ENCODE results near the gene TUBB4A.

The TUBB4A gene

GRCh38 chr19:6531163-6531955 lies 29.2 kb upstream of the TUBB4A start:
- no peak for TF ChIP-seq PPARA (CRISPR knock-in tag; IDR thresholded peaks at IDR 0.05; ENCODE audit: borderline replicate concordance)
- TF ChIP-seq CREB5 (CRISPR knock-in tag; IDR thresholded peaks at IDR 0.05; ENCODE audit: low read depth), result no peak
- TF ChIP-seq POU6F1 (CRISPR knock-in tag; IDR thresholded peaks at IDR 0.05; ENCODE audit: borderline replicate concordance, low read depth), result no peak
- ATAC-seq, result peak; percentile 82

- no peak for TF ChIP-seq CSDC2 (CRISPR knock-in tag; IDR thresholded peaks at IDR 0.05)
- no peak for TF ChIP-seq ESRRG (CRISPR knock-in tag; IDR thresholded peaks at IDR 0.05)
- TF ChIP-seq TSHZ2 (CRISPR knock-in tag; IDR thresholded peaks at IDR 0.05), result no peak
- no peak for TF ChIP-seq PPARA (CRISPR knock-in tag; IDR thresholded peaks at IDR 0.05; ENCODE audit: borderline replicate concordance)
- no peak for TF ChIP-seq TOX (CRISPR knock-in tag; IDR thresholded peaks at IDR 0.05; ENCODE audit: borderline replicate concordance)
- no peak for TF ChIP-seq ZNF8 (CRISPR knock-in tag; IDR thresholded peaks at IDR 0.05)
- TF ChIP-seq ZFP30 (CRISPR knock-in tag; IDR thresholded peaks at IDR 0.05), result no peak
- TF ChIP-seq ISL1 (CRISPR knock-in tag; IDR thresholded peaks at IDR 0.05), result no peak
- no peak for TF ChIP-seq GLIS3 (CRISPR knock-in tag; IDR thresholded peaks at IDR 0.05)
- TF ChIP-seq CREB5 (CRISPR knock-in tag; IDR thresholded peaks at IDR 0.05; ENCODE audit: low read depth), result no peak
- TF ChIP-seq POU6F1 (CRISPR knock-in tag; IDR thresholded peaks at IDR 0.05; ENCODE audit: borderline replicate concordance, low read depth), result no peak
- peak; percentile 88 for ATAC-seq
Measured at GRCh38 chr19:6530386-6531162, 28.5 kb upstream of the TUBB4A start, which contains the start of gene TNFSF9. Gene TNFSF9, plus strand, starts transcription at chr19:6531026. Its CDS starts 11 bp downstream, at chr19:6531037.

GRCh38 chr19:6529937-6530385 lies 27.9 kb upstream of the TUBB4A start:
- no peak for ATAC-seq

More at GRCh38 chr19:6529937-6530385, 27.9 kb upstream of the TUBB4A start:
- TF ChIP-seq CSRNP3 (CRISPR knock-in tag; IDR thresholded peaks at IDR 0.05), result no peak
- no peak for TF ChIP-seq ZNF8 (CRISPR knock-in tag; IDR thresholded peaks at IDR 0.05)
- TF ChIP-seq PATZ1 (CRISPR knock-in tag; IDR thresholded peaks at IDR 0.05; ENCODE audit: borderline replicate concordance), result no peak
- TF ChIP-seq GLIS3 (CRISPR knock-in tag; IDR thresholded peaks at IDR 0.05), result no peak
- TF ChIP-seq CREB5 (CRISPR knock-in tag; IDR thresholded peaks at IDR 0.05; ENCODE audit: low read depth), result no peak
- no peak for TF ChIP-seq ZNF565 (CRISPR knock-in tag; conservative IDR thresholded peaks at IDR 0.05; ENCODE audit: low read depth)
- no peak for TF ChIP-seq ZC3H10 (CRISPR knock-in tag; IDR thresholded peaks at IDR 0.05)
- TF ChIP-seq OSR1 (CRISPR knock-in tag; IDR thresholded peaks at IDR 0.05), result no peak

Measured in SK-N-SH treated with all-trans-retinoic acid at 6 μM for 48 hours (cell line).